ENCODE data around the gene BLOC1S5. TPM values are rescaled to one million over a fixed set of nuclear protein-coding genes. Genes with fewer than 3 reads are reported as not detected.

Gene BLOC1S5
- total and polyA plus RNA-seq, 2 of the 13 experiments (the other 11 are each of a cell fraction or from before 2014, with no cell fraction given): 10.5 to 41.5 TPM

DNA sequence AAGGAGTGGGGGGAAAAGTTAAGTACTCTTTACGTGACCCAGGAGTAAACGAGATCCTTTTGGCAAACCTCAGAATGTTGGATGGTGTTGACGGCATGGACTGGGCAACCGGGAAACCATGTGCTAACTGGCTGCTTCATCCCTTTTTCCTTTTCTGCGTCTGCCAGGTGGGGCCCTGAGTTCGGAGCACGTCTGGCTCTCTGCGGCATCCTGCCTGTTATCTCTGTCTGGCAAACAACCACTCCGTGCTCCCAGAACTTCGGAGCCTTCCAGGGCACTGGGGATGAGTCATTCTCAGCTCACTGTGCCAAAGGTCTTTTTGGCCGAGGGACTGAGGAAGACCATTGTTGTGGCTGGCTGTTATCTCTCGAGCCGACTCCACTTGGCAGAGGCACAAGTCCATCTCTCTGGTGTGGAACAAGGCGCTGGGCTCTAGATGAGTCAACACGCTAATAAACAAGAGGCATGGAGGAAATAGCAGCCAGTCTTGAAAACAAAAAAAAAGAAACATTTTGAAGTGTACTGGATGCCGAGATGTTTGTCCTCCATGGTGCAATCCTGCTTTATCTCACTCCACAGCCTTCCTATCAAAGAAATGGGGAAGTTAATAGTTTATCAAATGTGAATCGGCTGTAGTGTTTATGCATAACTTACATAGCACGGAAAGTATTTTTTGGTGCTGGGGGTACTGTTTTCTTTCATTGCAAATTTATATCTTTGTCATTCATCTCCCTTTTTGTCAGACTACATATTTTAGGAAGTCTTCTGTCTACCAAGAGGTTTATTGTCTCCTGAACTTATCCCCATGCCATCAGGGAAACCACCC is 89.0 kb downstream of the BLOC1S5 start (continued):
- TF ChIP-seq, protein P1, sequence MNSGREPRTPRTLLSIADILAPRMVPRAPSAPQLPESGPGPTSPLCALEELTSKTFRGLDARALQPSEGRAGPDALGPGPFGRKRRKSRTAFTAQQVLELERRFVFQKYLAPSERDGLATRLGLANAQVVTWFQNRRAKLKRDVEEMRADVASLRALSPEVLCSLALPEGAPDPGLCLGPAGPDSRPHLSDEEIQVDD (CRISPR knock-in tag; IDR thresholded peaks at IDR 0.05; ENCODE audit: borderline replicate concordance): 0 out of 2 replicates have a peak, but pooled peaks have one; percentile 72
- TF ChIP-seq ZNF547 (CRISPR knock-in tag; IDR thresholded peaks at IDR 0.05): peak; percentile 67; the same call in 1 of the 2 replicates
- peak; percentile 50; the same call in 1 of the 2 replicates for TF ChIP-seq EHMT2 (IDR thresholded peaks at IDR 0.05; ENCODE audit: borderline replicate concordance, low read depth, low read length)
- 0 out of 2 replicates have a peak, but pooled peaks have one; percentile 16 for TF ChIP-seq TMF1 (CRISPR knock-in tag; IDR thresholded peaks at IDR 0.05; ENCODE audit: low read depth)
- TF ChIP-seq NCOA2 (CRISPR knock-in tag; IDR thresholded peaks at IDR 0.05): peak; percentile 89
- peak; percentile 87 for TF ChIP-seq BORCS8-MEF2B (CRISPR knock-in tag; IDR thresholded peaks at IDR 0.05)
- TF ChIP-seq ZNF34 (CRISPR knock-in tag; IDR thresholded peaks at IDR 0.05; ENCODE audit: borderline replicate concordance): no peak; the same call in 1 of the 2 replicates
- peak; percentile 87 for TF ChIP-seq ZNF33B (CRISPR knock-in tag; IDR thresholded peaks at IDR 0.05)
- TF ChIP-seq MIXL1 (CRISPR knock-in tag; IDR thresholded peaks at IDR 0.05): no peak; the same call in 1 of the 2 replicates
- TF ChIP-seq ZNF224 (CRISPR knock-in tag; IDR thresholded peaks at IDR 0.05): peak; percentile 98; the same call in 1 of the 2 replicates
- peak; percentile 91 for TF ChIP-seq ZSCAN5A (CRISPR knock-in tag; IDR thresholded peaks at IDR 0.05; ENCODE audit: borderline replicate concordance)
- TF ChIP-seq RNF2 (conservative IDR thresholded peaks at IDR 0.05; ENCODE audit: low read depth): no peak; the same call in 1 of the 2 replicates
- TF ChIP-seq YY1 (IDR thresholded peaks at IDR 0.05; ENCODE audit: insufficient read depth, insufficient replicate concordance, low read depth, low read length): peak; percentile 68
- no peak for TF ChIP-seq MTF1 (CRISPR knock-in tag; IDR thresholded peaks at IDR 0.05)
- peak; percentile 91 for TF ChIP-seq MYC (CRISPR knock-in tag; IDR thresholded peaks at IDR 0.05; ENCODE audit: borderline replicate concordance)
- peak; percentile 98 for TF ChIP-seq TBX2 (CRISPR knock-in tag; IDR thresholded peaks at IDR 0.05; ENCODE audit: borderline replicate concordance)
- TF ChIP-seq HNF4G (IDR thresholded peaks at IDR 0.05; ENCODE audit: borderline replicate concordance, low read depth, low read length): peak; percentile 90
- TF ChIP-seq HNF4G (CRISPR knock-in tag; IDR thresholded peaks at IDR 0.05; ENCODE audit: borderline replicate concordance, low read depth): peak; percentile 92
- TF ChIP-seq ZSCAN20 (CRISPR knock-in tag; IDR thresholded peaks at IDR 0.05; ENCODE audit: borderline replicate concordance): 0 out of 2 replicates have a peak, but pooled peaks have one; percentile 80
- TF ChIP-seq IKZF1 (IDR thresholded peaks at IDR 0.05): no peak
- TF ChIP-seq, protein P2, sequence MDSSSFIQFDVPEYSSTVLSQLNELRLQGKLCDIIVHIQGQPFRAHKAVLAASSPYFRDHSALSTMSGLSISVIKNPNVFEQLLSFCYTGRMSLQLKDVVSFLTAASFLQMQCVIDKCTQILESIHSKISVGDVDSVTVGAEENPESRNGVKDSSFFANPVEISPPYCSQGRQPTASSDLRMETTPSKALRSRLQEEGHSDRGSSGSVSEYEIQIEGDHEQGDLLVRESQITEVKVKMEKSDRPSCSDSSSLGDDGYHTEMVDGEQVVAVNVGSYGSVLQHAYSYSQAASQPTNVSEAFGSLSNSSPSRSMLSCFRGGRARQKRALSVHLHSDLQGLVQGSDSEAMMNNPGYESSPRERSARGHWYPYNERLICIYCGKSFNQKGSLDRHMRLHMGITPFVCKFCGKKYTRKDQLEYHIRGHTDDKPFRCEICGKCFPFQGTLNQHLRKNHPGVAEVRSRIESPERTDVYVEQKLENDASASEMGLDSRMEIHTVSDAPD (CRISPR knock-in tag; IDR thresholded peaks at IDR 0.05): peak; percentile 100
- peak; percentile 91 for TF ChIP-seq ZSCAN29 (CRISPR knock-in tag; conservative IDR thresholded peaks at IDR 0.05)
- TF ChIP-seq MLLT10 (CRISPR knock-in tag; IDR thresholded peaks at IDR 0.05): no peak
- TF ChIP-seq IKZF4 (CRISPR knock-in tag; IDR thresholded peaks at IDR 0.05; ENCODE audit: borderline replicate concordance, low read depth, not compliant biosample characterization): peak; percentile 89
- no peak for TF ChIP-seq SYNCRIP (IDR thresholded peaks at IDR 0.05; ENCODE audit: insufficient read depth, low read depth, low read length)
